Motor neuron (in vitro differentiated cells): ENCODE measurements around the gene FOSB. TPM values are rescaled to one million over a fixed set of nuclear protein-coding genes. Genes with fewer than 3 reads are reported as not detected.

Experiments used
- ATAC-seq, 8 experiments: fragments of 200-7000 bp; cut with Tn5 transposase; replicated peaks in 6 of 8; 2 replicates each; pipeline ENCODE4 v1.8.0; 2021; ENCODE audit warnings: mild to moderate bottlenecking in 8 of 8, moderate library complexity in 8 of 8
- H3K27ac ChIP-seq, 2 donors: fragments of 250-450 bp; sonication (Bioruptor Pico); 2 replicates each; pipeline ENCODE4 v1.9.0; 2021; ENCODE audit warnings: antibody characterized with exemption in 2 of 2, mild to moderate bottlenecking in 2 of 2, moderate library complexity in 1 of 2
- H3K4me1 ChIP-seq, 2 donors: fragments of 250-450 bp; sonication (Bioruptor Pico); replicated peaks in 1 of 2; 2 replicates each; pipeline ENCODE4 v1.6.1; 2021; ENCODE audit warnings: antibody characterized with exemption in 2 of 2, mild to moderate bottlenecking in 2 of 2, moderate library complexity in 1 of 2
- H3K4me3 ChIP-seq, 5 donors: fragments of 250-450 bp; sonication (Bioruptor Pico); 2 replicates each; pipeline ENCODE4 v1.9.0; 2021; ENCODE audit warnings: antibody characterized with exemption in 5 of 5, mild to moderate bottlenecking in 5 of 5, moderate library complexity in 4 of 5
- WGBS, 10 experiments: fragments of 450-650 bp; shearing (Covaris generic); methylation state at CpG; one replicate each; pipeline ENCODE4 v1.0.0; 2022; 5-methylcytosine and 5-hydroxymethylcytosine counted together
- in situ Hi-C, 9 experiments: fragments of 400-800 bp; cut with MboI; loops; one replicate each; pipeline ENCODE4 v1.15.0; 2021; ENCODE audit warnings: low sequenced_read_pairs in 9 of 9, low pct_unique_long_range_greater_than_20kb in 2 of 9; ENCODE audit not compliant: unreplicated experiment in 9 of 9
- total RNA-seq, 8 experiments: library from RNA; unstranded; fragments of 300-600 nt; gene quantifications; 2 replicates each; pipeline versions ENCODE4 v1.2.3 to v1.2.4, GENCODE V29; 2022

The FOSB gene
- total RNA-seq, 8 experiments from 2014 or later, result 1.6 to 16.8 (median 4.0) TPM

GRCh38 chr19:45483033-45483432 is 15.2 kb downstream of the FOSB start:
- H3K4me3 ChIP-seq, result no peak overlapping the region
- in situ Hi-C loops, result loop anchor here in 2 of 9 experiments (10.0 kb wide), 1 partner anchor 48 kb away; no protein-coding TSS in a partner anchor
- no peaks in the 10 kb centered on the region for H3K4me1 ChIP-seq
- no peak overlapping the region for H3K27ac ChIP-seq
- ATAC-seq, result no peak
- WGBS, 10 experiments, result 50 to 100% (median 81%) methylated on average over 1 to 5 of the region's 5 CpGs; no CpG with 5 or more reads in 4 of the 10 experiments

- 41 to 100% (median 91%) methylated on average over 2 to 6 of the region's 13 CpGs; no CpG with 5 or more reads in 4 of the 10 experiments for WGBS, 10 experiments
- Histone ChIP-seq H3K27ac (no peak overlapping the region), H3K4me3 (no peak overlapping the region), H3K4me1 (no peaks in the 10 kb centered on the region)
- no peak for ATAC-seq
- in situ Hi-C loops, result loop anchor here in 2 of 9 experiments (10.0 kb wide), 1 partner anchor 50 kb away; no protein-coding TSS in a partner anchor
These were observed 16.6 kb downstream of the FOSB start for GRCh38 chr19:45484273-45484945.

GRCh38 chr19:45485305-45486077 is 17.7 kb downstream of the FOSB start:
- in situ Hi-C loops, result loop anchor here in 2 of 9 experiments (10.0 kb wide), 1 partner anchor 51 kb away; no protein-coding TSS in a partner anchor
- H3K27ac ChIP-seq, result no peak overlapping the region
- WGBS, 10 experiments, result 0% methylated on average over 1 to 2 of the region's 35 CpGs; no CpG with 5 or more reads in 7 of the 10 experiments
- peak; percentile 93 to 98 (median 96) for ATAC-seq
- no peaks in the 10 kb centered on the region for H3K4me1 ChIP-seq
- peak overlapping the region; percentile 22 to 51 (median 43) for H3K4me3 ChIP-seq

GRCh38 chr19:45488708-45489107 is 20.9 kb downstream of the FOSB start:
- Histone ChIP-seq H3K27ac (no peak overlapping the region), H3K4me1 (peaks cover 0 to 13% of the 10 kb centered on the region in 2 donors), H3K4me3 (no peak overlapping the region)
- no peak for ATAC-seq
- in situ Hi-C loops, result loop anchor here in 2 of 9 experiments (10.0 kb wide), 1 partner anchor 54 kb away; no protein-coding TSS in a partner anchor
- WGBS, 10 experiments, result 60 to 93% (median 85%) methylated on average over 1 to 6 of the region's 15 CpGs; no CpG with 5 or more reads in 6 of the 10 experiments

- H3K4me1 ChIP-seq, result peaks cover 0 to 13% of the 10 kb centered on the region in 2 donors
- WGBS, 10 experiments, result 60 to 96% (median 87%) methylated on average over 1 to 16 of the region's 20 CpGs; no CpG with 5 or more reads in 2 of the 10 experiments
- no peak overlapping the region for H3K27ac ChIP-seq
- in situ Hi-C loops, result loop anchor here in 2 of 9 experiments (10.0 kb wide), 1 partner anchor 55 kb away; no protein-coding TSS in a partner anchor
- H3K4me3 ChIP-seq, result no peak overlapping the region
- ATAC-seq, result no peak
These were observed 21.5 kb downstream of the FOSB start for GRCh38 chr19:45489216-45489855.

- peak overlapping the region in 1 of 5 donors; percentile 24 for H3K4me3 ChIP-seq
- in situ Hi-C loops, result no loop called here
- H3K27ac ChIP-seq, result no peak overlapping the region
- ATAC-seq, result no peak
- H3K4me1 ChIP-seq, result peaks cover 0 to 13% of the 10 kb centered on the region in 2 donors
- WGBS, 10 experiments, result 65 to 100% (median 85%) methylated on average over 1 to 5 of the region's 5 CpGs; no CpG with 5 or more reads in 4 of the 10 experiments
These were observed 24.4 kb downstream of the FOSB start for GRCh38 chr19:45492137-45492626.

GRCh38 chr19:45492627-45493470 is 25.1 kb downstream of the FOSB start:
- in situ Hi-C loops, result no loop called here
- 0 to 20% (median 9%) methylated on average over 1 to 13 of the region's 32 CpGs; no CpG with 5 or more reads in 4 of the 10 experiments for WGBS, 10 experiments
- peak in 3 of 8 experiments; percentile 46 to 58 (median 53) for ATAC-seq
- H3K4me1 ChIP-seq, result peaks cover 0 to 13% of the 10 kb centered on the region in 2 donors
- H3K4me3 ChIP-seq, result peak overlapping the region in 4 of 5 donors; percentile 8 to 24 (median 18)
- H3K27ac ChIP-seq, result no peak overlapping the region

- WGBS, 10 experiments, result 80 to 100% (median 93%) methylated on average over 1 to 6 of the region's 39 CpGs; no CpG with 5 or more reads in 5 of the 10 experiments
- in situ Hi-C loops, result no loop called here
- peaks cover 0 to 19% of the 10 kb centered on the region in 2 donors for H3K4me1 ChIP-seq
- ATAC-seq, result no peak
- H3K27ac ChIP-seq, result no peak overlapping the region
- no peak overlapping the region for H3K4me3 ChIP-seq
These were observed 26.6 kb downstream of the FOSB start for GRCh38 chr19:45494261-45494916.

GRCh38 chr19:45495178-45495577 is 27.4 kb downstream of the FOSB start:
- ATAC-seq, result no peak
- in situ Hi-C loops, result no loop called here
- Histone ChIP-seq H3K4me3 (no peak overlapping the region), H3K4me1 (peaks cover 0 to 20% of the 10 kb centered on the region in 2 donors), H3K27ac (no peak overlapping the region)
- 0 to 90% (median 77%) methylated on average over 1 to 5 of the region's 5 CpGs for WGBS, 10 experiments

- 0% methylated on average over 1 to 6 of the region's 54 CpGs; no CpG with 5 or more reads in 7 of the 10 experiments for WGBS, 10 experiments
- peak overlapping the region; percentile 77 to 82 for H3K27ac ChIP-seq
- H3K4me3 ChIP-seq, result peak overlapping the region; percentile 52 to 82 (median 63)
- H3K4me1 ChIP-seq, result peaks cover 0 to 20% of the 10 kb centered on the region in 2 donors
- peak; percentile 2 to 62 (median 54) for ATAC-seq
- in situ Hi-C loops, result no loop called here
These were observed 28.7 kb downstream of the FOSB start for GRCh38 chr19:45496349-45496953.

- no peak overlapping the region for H3K27ac ChIP-seq
- in situ Hi-C loops, result no loop called here
- H3K4me3 ChIP-seq, result no peak overlapping the region
- peaks cover 0 to 16% of the 10 kb centered on the region in 2 donors for H3K4me1 ChIP-seq
- ATAC-seq, result no peak
- 0 to 50% (median 26%) methylated on average over 1 to 13 of the region's 16 CpGs; no CpG with 5 or more reads in 4 of the 10 experiments for WGBS, 10 experiments
These were observed 30.0 kb downstream of the FOSB start for GRCh38 chr19:45497791-45498190.
